Neuron (in vitro differentiated cells): ENCODE measurements around the gene FAM83G.

Experiments
- H2AFZ ChIP-seq: one replicate; pipeline ENCODE4 v1.6.1; 2013; ENCODE audit warnings: low read depth, mild to moderate bottlenecking, inconsistent platforms, low read length, moderate library complexity
- H3K27me3 ChIP-seq: one replicate; pipeline ENCODE4 v1.6.1; 2013; ENCODE audit warnings: low read length; ENCODE audit not compliant: insufficient read depth
- H3K36me3 ChIP-seq: one replicate; pipeline ENCODE4 v1.6.1; 2013; ENCODE audit warnings: low read length; ENCODE audit not compliant: insufficient read depth
- H3K4me1 ChIP-seq: one replicate; pipeline ENCODE4 v1.6.1; 2013; ENCODE audit warnings: low read length; ENCODE audit not compliant: insufficient read depth
- H3K4me3 ChIP-seq: 2 replicates; pipeline ENCODE4 v1.5.1; 2013; ENCODE audit warnings: mild to moderate bottlenecking, low read length, moderate library complexity
- H3K9me3 ChIP-seq: one replicate; pipeline ENCODE4 v1.6.1; 2013; ENCODE audit warnings: low read length

FAM83G gene

DNA sequence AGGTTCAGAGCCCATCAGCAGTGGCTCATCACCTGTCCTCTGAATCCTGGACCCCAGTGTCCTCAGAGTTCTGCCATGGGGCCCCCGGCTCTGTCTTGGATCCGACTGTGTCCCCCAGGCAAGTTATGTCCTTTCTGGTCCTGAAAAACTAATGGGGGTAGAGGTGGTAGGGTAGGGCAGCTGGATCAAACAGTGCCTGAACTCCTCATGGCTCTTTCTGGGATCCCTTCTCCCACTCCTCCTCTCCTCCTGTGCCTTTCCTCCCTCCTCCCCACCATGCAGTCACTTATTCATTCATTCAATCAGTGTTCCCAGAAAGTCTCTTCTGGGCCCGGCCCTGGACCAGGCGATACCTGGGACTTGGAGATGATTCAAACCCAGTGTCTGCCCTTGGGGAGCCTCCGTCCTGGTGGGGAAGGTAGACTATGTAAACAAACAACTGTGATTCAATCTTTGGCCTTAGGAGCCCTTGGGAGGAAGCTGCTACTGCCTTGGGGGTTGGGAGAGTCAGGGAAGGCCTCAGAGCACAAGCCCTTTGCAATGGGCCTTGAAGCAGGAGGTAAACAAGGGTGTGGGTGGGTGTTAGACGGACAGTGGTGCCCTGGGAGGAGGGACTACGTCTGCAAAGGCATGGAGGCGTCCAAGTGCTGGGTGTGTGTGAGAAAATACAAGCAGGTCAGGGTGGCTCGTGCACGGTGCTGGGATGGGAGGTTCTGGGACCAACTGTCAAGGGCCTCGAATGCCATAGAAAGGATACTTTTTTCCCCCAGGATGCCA lies 6.4 kb upstream of the FAM83G start:
- Histone ChIP-seq H3K27me3 (peaks cover 5% of the 10 kb centered on the region), H3K4me1 (no peaks in the 10 kb centered on the region), H3K36me3 (no peaks in the 10 kb centered on the region), H3K9me3 (peaks cover 7% of the 10 kb centered on the region), H3K4me3 (no peak overlapping the region), H2AFZ (no peak overlapping the region)

DNA sequence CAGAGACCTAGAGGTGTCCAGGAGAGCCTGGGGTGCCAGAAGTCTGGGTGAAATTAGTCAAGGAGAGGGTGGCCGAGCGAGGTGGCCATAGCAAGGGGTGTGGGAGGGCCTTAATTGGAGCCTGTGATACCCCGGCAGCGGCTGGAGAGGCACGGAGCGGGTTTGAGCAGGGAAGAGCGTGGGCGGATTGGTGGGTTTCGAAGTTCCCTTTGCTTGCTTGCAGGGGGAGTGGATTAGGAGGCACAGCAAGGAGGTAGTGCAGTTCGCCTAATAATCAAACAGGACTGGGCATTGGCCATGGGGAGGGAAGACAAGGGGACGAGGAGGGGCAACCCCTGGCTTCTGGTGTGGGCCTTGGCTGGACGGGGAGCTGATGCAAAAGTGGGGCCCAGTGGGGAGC lies 5.4 kb upstream of the FAM83G start:
- H2AFZ ChIP-seq, result no peak overlapping the region
- no peaks in the 10 kb centered on the region for H3K4me1 ChIP-seq
- no peaks in the 10 kb centered on the region for H3K36me3 ChIP-seq
- H3K9me3 ChIP-seq, result peaks cover 12% of the 10 kb centered on the region
- H3K4me3 ChIP-seq, result no peak overlapping the region
- peaks cover 14% of the 10 kb centered on the region for H3K27me3 ChIP-seq

DNA sequence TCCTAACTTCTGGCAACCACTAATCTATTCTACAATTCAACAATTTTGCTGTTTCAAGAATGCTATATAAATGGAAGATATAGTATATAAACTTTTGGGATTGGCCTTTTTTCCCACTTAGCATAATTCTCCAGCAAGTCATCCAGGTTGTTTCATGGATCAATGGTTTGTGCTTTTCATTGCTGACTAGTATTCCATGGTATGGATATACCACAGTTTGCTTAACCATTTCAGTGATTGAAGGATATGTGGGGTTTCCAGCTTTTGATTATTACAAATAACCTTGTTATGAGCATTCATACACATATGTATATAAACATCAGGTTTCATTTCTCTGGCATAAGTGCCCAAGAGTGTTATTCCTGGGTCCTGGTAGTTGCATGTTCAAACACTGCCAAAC lies 2.1 kb upstream of the FAM83G start:
- no peak overlapping the region for H3K4me3 ChIP-seq
- no peaks in the 10 kb centered on the region for H3K36me3 ChIP-seq
- no peak overlapping the region for H2AFZ ChIP-seq
- H3K4me1 ChIP-seq, result no peaks in the 10 kb centered on the region
- H3K27me3 ChIP-seq, result peaks cover 39% of the 10 kb centered on the region
- peaks cover 12% of the 10 kb centered on the region for H3K9me3 ChIP-seq

DNA sequence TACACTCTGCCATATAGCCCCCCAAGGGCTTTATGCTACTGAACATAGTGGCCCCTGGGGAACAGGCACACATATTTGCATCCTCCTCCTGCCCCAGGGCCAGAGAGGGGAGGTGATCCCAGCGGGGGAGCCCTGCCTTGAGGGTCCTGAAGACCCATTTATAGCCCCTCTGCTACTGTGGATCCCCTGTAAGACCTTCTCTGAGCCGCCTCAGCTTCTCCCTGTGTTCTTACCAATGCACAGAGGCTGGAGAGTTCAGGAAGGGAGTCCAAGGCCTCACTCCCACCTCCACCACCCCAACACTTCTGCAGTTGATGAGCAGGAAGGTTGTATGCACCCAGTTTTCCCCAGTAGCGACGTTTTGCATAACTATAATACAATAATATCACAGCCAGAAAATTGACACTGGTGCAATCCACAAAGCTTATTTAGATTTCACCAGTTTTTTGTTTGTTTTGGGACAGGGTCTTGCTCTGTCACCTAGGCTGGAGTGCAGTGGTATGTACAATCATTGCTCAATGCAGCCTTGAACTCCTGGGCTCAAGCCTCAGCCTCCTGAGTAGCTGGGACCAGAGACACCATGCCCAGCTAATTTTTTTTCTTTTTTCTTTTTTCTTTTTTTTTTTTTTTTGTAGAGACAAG lies 1.3 kb upstream of the FAM83G start:
- no peak overlapping the region for H2AFZ ChIP-seq
- peaks cover 1% of the 10 kb centered on the region for H3K4me1 ChIP-seq
- no peak overlapping the region for H3K4me3 ChIP-seq
- peaks cover 12% of the 10 kb centered on the region for H3K9me3 ChIP-seq
- H3K36me3 ChIP-seq, result no peaks in the 10 kb centered on the region
- H3K27me3 ChIP-seq, result peaks cover 44% of the 10 kb centered on the region

DNA sequence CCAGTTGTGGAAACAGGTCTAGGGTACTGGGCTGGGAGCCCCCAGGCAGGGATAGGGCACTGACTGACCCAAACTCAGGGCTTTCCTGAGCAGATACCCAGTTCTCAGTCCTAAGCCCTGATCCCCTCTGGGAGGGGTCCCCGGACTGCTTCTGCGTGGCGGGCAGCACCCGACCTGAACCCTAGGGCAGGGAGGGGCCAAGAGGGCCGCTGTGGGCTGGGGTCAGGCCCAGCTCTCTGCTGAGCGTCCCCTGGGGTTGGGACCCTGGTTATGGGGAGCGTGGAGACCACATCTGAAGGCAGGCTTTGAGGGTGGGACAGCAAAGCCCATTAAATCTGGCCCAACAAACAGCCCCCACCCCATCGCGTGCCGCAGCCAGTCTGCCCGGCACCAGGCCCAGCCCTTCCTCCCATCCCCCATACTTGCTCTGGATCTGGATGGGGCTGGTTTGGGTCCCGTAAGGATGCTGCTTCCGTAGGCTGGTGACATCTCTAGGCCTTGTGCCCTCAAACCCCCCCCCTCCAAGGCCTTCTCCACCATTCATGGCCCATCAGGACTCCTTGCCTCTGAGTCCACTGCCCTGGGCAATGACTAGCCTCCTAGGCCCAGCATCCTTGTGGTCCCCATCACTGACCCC lies 691 bp upstream of the FAM83G start:
- Histone ChIP-seq H3K27me3 (peaks cover 45% of the 10 kb centered on the region), H3K4me1 (peaks cover 7% of the 10 kb centered on the region), H2AFZ (no peak overlapping the region), H3K9me3 (peaks cover 12% of the 10 kb centered on the region), H3K36me3 (no peaks in the 10 kb centered on the region), H3K4me3 (no peak overlapping the region)

DNA sequence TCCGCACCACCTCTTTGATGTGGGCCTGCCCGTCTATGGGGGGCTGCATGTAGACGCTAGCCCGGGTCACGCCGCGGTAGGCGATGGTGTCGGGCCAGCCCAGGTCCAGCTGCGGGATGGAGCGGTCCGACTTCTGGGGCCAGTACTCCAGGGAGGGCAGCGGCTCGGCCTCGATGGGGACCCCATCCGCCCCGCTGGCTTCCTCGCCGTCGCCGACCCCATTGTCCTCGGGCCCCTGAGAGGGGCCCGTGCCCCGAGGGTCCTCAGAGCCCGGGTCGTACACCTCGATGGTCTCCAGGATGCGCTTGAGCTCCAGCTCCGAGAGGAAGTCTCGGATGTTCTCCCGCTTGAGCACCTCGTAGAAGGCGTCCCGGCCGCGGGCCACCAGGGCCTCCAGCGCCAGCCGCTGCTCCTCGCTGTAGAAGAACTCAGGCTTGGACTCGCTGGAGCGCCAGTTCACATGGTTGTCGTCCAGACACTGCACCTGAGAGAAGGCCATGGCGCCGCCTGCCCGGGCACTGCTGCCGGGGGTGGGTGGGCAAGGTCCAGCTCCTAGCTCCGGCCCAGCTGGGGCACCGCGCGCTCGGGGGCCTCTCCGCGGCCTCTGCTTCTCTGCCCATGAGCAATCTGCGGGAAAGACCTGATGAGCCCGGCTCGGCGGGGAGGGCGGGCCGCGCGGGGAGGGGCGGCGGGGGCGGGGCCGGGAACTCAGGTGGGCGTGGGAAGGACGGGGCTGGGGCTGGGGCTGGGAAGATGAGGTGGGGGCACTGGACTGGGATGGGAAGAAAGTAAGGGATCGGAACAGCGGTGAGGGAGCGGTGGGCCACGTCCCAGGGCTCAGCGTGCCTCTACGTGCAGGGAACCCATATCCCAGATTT lies 782 bp downstream of the FAM83G start:
- H3K4me3 ChIP-seq, result no peak overlapping the region

DNA sequence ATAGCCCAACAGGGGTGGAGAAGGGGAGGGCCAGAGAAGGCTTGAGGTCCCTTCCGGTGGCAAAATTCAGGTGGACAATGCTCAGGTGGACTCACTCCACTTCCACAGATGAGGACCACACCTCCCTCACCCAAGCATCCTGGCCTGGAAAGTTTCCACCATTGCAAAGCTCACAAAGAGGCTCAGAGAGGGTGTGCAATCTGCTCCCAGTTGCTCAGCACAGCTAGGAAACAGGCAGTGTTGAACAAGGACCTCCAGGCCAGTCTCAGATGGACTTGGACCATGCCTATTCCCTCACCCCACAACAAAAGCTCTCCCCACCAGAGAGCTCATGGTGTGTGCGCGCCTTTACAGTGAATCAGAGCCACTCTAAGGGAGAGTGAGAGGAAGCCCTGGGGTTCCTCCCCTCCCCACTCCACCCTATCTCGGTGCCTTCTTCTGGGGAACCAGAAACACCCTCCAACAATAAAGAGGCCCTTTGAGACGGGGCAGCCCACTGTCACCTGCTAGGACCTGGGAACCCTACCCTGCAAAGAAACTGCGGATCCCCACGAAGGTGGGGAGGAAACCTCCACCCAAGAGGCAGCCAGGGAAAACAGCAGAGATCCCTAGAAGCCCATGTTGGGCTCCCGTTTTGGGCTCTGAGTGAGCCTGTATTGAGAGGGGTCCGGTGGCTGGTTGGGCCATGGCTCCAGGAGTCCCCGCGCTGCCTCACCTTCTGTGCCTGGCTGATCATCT lies 1.6 kb downstream of the FAM83G start:
- H3K4me1 ChIP-seq, result peaks cover 7% of the 10 kb centered on the region
- peaks cover 12% of the 10 kb centered on the region for H3K9me3 ChIP-seq
- H3K27me3 ChIP-seq, result peaks cover 45% of the 10 kb centered on the region
- H2AFZ ChIP-seq, result no peak overlapping the region
- H3K36me3 ChIP-seq, result no peaks in the 10 kb centered on the region
- no peak overlapping the region for H3K4me3 ChIP-seq

More for the DNA sequence above, 782 bp downstream of the FAM83G start:
- H3K4me1 ChIP-seq, result peaks cover 7% of the 10 kb centered on the region
- no peaks in the 10 kb centered on the region for H3K36me3 ChIP-seq
- H3K9me3 ChIP-seq, result peaks cover 12% of the 10 kb centered on the region
- peaks cover 45% of the 10 kb centered on the region for H3K27me3 ChIP-seq
- H2AFZ ChIP-seq, result no peak overlapping the region

DNA sequence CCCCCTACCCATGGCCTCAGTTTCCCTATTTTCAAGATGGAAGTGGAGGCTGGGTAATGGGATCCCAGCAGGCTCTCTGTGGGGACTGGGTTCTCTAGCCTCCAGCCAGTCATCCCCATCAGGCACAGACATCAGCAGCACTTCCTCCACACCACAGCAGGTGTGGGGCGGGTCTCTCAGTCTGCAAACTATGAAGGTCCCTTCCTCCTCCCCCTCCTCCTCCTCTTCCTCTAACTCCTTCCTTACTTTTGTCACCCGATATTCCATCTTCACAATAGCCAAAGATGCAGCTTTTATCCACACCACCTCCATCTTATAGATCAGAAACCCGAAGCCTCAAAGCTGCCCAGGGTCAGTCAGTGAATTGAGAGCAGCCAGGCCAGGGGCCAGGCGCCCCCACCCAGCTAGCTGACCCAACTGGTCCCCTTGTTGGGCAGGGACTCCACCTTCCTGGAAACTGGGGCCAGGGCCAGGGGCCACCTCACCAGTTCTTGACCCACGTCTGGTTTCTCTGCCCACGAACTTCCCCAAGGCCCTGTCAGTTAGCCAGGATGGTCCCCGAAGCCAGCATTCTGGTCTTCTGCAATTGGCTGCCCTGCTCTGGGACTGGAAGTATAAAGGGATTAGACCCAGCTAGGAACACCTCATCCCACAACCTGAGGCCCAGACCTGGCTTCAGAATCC lies 2.5 kb downstream of the FAM83G start:
- Histone ChIP-seq H3K4me1 (peaks cover 7% of the 10 kb centered on the region), H2AFZ (no peak overlapping the region), H3K4me3 (no peak overlapping the region), H3K9me3 (peaks cover 12% of the 10 kb centered on the region), H3K27me3 (peaks cover 45% of the 10 kb centered on the region), H3K36me3 (no peaks in the 10 kb centered on the region)

DNA sequence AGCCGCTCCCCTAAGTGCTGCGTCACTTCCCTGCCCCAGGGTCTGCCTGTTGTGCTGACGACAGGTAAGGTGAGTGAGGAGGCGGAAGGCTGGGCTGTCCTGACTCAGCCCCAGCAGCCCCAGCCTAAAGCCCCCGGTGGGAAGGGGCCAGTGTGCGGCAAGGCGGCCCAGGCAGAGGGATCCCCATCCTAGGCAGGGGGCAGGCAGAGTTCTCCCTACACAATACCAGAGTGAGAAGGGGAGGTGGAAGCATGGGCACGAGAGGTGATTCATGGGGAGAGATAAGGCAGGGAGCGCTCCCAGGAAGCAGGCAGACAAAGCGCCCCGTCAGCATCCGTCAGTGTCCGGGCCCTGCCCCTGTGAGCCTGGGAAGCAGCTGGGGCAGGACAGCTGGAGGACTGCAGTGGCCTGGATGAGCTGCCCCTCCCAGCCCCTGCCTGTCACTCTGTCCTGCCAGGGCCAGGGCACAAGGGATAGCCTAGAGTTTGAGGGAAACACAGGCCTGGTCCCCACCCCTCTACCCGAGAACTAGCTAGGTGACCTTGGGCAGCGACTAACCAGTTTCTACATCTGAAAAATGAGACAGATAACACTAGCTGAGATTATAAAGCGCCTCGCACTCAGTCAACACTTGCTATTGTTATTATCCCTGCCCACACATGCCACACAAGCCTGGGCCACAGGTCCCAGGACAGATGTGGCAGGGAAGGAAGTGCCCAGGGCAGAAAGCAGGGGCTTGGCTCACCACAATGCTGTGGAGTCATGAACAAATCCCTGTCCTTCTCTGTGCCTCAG lies 3.8 kb downstream of the FAM83G start:
- H3K4me3 ChIP-seq, result no peak overlapping the region
- peaks cover 4% of the 10 kb centered on the region for H3K9me3 ChIP-seq
- peaks cover 7% of the 10 kb centered on the region for H3K4me1 ChIP-seq
- H3K27me3 ChIP-seq, result peaks cover 41% of the 10 kb centered on the region
- no peak overlapping the region for H2AFZ ChIP-seq
- H3K36me3 ChIP-seq, result no peaks in the 10 kb centered on the region

DNA sequence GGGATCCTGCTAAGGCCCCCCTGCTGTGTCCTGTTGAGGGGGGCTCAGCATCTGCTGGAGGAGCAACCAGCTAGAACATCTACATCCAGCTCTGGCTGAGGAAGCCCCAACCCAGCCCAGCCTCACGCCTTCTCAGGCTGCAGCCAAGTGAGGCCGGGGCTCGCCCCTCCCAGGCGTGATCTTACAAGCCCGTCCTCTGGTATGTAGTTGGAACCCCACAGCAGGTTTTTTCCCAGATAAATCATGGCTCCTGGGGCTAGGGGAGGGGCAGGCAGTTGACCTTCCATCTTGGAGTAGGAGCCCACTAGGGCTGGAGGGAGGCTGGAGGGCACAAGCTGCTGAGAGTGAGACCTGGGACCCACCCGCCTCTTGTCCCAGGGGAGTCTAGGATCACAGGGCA lies 4.7 kb downstream of the FAM83G start:
- Histone ChIP-seq H3K9me3 (no peaks in the 10 kb centered on the region), H3K27me3 (peaks cover 33% of the 10 kb centered on the region), H2AFZ (no peak overlapping the region), H3K36me3 (no peaks in the 10 kb centered on the region), H3K4me1 (peaks cover 7% of the 10 kb centered on the region), H3K4me3 (no peak overlapping the region)

DNA sequence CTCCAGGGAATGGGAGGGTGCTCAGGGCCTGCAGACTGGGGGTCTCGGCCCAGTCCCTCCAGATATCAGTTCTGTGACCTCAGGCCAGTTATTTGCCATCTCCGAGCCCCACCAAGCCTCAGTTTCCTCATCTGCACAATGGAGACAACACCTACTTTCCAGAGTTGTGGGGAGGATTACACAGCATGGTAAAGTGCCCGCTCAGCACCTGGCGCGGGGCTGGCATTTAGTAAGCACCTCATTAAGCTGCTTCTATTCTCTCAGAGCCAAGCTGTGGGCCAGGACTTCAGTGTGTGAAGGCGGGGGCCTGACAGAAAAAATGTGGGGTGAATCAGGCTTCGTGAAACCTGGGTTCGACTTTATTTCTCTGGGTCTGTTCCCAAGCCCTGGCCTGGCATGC lies 5.2 kb downstream of the FAM83G start:
- H3K4me1 ChIP-seq, result peaks cover 7% of the 10 kb centered on the region
- no peak overlapping the region for H2AFZ ChIP-seq
- no peaks in the 10 kb centered on the region for H3K9me3 ChIP-seq
- peaks cover 29% of the 10 kb centered on the region for H3K27me3 ChIP-seq
- H3K4me3 ChIP-seq, result no peak overlapping the region
- H3K36me3 ChIP-seq, result no peaks in the 10 kb centered on the region
